Transverse colon (tissue), 4 donors: ENCODE data around the gene SIK3.

ENCODE experiments used
- CTCF ChIP-seq, 5 experiments: fragments of 200-600 bp in 3 of 5; fragments of 450-650 bp in 2 of 5; sonication (generic) in 3 of 5; IDR thresholded peaks; 1 replicate in 2 of 5; 2 replicates in 3 of 5; pipeline ENCODE4 v1.5.1; 2016 to 2017; ENCODE audit warnings: antibody characterized with exemption in 5 of 5, inconsistent platforms in 3 of 5, mild to moderate bottlenecking in 2 of 5, moderate library complexity in 1 of 5
- EP300 ChIP-seq: sonication (generic); formaldehyde crosslinking; IDR thresholded peaks from one replicate; pipeline ENCODE4 v1.6.1; 2017; ENCODE audit warnings: antibody characterized with exemption, low read depth
- POLR2A ChIP-seq: fragments of 450-650 bp; IDR thresholded peaks from one replicate; pipeline ENCODE4 v1.6.1; 2016; ENCODE audit warnings: antibody characterized with exemption, mild to moderate bottlenecking, moderate library complexity
- POLR2AphosphoS5 ChIP-seq, 3 donors: sonication (generic); formaldehyde crosslinking; IDR thresholded peaks; one replicate each; pipeline ENCODE4 v1.6.1; 2016; ENCODE audit warnings: antibody characterized with exemption in 3 of 3

- no peak for TF ChIP-seq CTCF (IDR thresholded peaks at IDR 0.05)
- TF ChIP-seq POLR2AphosphoS5 (IDR thresholded peaks at IDR 0.05): no peak
- no peak for TF ChIP-seq POLR2A
- no peak for TF ChIP-seq EP300
Observed at GRCh38 chr11:117127171-117127901, 29.1 kb upstream of the SIK3 start.
